Superior temporal gyrus (tissue), 1 donor: ENCODE results near the gene PLEKHM3.
A peak's percentile ranks its signal among the peaks of the same experiment; 100 is the strongest.

Source experiments
- DNase-seq: peaks from one replicate; pipeline ENCODE4 v3.0.0-alpha.2; 2016; ENCODE audit errors: extremely low spot score

The PLEKHM3 gene

DNA sequence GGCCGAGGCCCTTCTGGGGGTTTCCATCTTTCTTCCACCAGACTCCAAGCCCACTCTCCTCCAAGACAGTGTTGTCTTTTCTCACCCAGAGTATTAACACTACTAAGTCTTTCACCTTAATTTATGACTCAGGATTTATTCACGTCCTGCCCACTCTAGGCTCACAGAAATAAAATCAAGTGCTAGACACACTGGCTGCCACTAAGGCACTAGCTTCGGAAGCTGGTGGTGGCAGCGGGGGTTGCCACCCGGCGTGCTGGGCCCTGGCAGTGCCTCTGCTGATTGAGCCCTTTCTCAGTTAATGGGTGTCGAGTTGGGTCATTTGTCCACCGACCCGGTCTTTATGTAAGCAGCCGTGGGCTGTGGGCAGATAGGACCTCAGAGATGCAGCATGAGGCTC lies 162.0 kb downstream of the PLEKHM3 start:
- DNase-seq: no peak

DNA sequence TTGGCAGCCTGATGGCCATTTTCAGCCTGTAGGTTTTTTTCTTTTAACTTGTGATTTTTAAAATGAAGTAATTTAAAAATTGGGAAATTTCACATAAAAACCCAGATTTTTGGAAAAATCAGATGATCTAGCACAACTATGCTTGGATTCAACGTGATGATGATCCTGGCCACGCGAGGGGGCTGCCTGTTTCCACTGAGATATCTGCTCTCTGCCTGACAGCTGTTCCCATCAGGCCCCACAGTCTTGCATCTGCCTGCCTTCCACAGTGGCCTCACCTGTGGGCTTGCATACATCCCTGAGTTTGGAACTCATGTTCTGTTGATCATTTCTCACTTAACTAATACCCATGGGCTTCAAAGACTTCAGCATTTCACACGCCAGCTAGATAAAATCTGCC lies 163.5 kb downstream of the PLEKHM3 start:
- no peak for DNase-seq

DNA sequence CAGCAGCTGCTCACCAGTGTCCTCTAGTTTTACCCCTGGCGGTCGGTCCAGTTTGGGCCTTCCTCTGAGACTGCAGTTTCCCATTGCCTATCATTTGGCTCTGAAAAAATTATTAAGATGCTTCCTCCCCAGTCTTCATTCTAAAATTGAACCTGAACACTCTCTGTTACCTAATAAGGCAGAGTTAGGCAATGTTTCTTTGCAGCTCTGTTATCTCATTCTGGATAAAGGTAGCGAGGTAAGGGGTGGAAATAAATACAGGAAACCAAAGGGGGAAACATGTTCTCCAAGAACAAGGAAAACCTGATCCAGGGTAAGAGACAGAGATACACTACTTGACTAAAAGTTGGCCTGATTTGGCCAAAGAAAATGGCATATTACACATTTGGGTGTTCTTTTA lies 164.6 kb downstream of the PLEKHM3 start:
- no peak for DNase-seq

DNA sequence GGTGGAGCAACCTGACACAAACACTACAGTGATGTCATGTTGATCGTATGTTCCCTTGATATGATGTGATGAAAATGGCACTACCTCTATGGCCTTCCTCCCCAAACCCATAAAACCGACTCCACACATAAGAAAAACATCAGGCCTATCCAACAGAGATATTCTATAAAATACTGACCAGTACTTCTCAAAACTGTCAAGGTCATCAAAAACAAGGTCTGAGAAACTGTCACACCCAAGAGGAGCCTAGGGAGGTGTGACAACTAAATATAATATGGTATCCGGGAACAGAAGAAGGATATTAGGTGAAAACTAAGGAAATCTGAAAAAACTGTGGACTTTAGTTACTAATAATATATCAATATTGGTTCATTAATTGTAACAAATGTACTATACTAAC lies 169.7 kb downstream of the PLEKHM3 start:
- no peak for DNase-seq

DNA sequence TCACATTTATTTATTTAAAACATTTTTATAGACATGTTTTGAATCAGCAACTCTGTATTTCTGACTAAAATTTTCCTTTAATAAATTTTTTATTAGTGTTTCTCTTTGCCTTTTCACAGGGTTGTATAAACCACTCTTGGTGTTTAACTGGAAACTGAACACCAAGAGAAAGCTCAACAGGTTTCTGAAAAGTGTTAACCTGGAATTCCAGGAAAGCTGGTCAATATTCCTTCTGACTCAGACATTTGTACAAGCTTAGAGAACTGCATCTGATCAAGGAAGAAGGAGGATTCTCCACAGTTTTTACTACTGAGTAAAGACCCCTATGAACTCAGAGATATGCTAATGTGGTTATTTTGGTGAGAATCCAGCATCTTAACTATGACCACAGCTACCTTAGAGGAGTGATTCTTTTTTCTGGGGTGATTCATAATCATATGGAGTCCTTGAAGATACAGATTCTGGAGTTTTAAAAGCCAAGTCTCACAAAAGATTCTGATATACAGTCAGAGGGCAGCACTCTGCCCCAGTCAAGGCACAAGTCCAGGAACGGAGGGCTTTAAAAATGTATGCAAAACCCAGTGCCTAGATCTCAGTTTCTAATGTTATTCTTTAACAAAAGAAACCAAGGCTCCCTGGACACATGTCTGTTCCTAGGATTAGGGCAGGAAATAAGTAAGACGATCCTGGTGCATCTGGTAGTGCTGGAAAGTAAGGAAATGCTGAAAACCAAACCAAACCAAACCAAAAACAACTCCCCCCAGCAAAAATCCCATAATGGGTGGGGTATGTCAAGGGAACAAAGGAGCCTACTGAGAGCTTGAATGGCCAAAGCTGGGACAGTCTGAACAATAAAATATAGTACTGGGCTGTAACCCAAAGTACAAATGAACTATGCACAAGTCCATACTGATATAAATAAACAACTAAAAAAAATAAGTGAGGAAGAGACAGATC lies 170.6 kb downstream of the PLEKHM3 start:
- DNase-seq: peak; percentile 62

DNA sequence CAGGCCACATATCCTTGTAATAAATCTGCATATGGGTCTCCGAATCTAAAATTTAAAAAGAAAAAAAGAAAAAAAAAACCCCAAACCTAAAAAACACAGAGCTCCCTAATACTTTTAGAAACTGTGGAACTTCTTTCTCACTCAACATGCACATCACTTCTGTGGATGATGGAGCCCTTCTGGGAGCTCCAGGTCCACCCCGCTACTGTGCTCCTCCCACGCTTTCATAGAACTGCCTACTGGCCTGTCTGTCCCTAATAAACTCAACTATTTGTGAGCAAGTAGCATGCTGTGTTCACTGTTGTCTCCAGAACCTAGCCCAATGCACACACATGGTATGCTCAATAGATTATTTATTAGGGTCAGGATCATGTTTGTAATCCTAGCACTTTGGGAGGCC lies 172.5 kb downstream of the PLEKHM3 start:
- DNase-seq: no peak

DNA sequence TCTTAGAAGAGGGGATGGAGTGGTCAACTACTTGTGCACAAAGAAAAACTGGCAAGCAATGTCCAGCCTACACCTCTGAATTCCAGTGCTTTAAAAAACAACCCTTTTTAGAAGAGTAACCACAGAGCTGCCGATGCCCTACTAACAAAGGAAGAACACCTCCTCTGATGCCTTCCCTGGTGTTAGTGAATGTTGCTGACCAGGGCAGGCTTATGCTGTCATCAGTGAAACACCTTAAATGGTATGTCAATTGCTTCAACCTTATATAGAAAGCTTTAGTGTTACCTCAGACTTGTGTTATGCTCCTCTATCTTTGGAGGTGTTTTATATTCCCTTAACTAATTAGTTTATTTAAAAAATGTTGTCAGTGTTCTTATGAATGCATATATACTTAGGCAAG lies 175.9 kb downstream of the PLEKHM3 start:
- no peak for DNase-seq

DNA sequence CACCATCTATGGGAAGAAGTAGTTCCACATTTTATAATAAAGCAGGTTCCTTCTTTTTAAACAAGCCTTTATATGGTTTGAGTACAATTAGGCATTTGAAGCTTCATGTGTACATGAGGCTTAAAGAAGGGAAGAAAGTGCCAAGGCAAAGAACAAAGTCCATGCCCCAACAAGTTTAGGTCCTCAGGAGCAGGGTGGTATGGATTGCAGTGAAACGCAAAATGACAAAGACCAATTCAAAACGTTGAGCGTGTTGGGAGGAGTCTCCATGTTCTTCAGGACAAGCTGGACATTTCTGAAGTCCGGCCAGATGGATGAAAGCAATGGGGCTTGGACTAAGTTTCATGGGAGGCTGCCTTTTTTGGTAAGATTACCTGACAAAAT lies 176.8 kb downstream of the PLEKHM3 start:
- no peak for DNase-seq

DNA sequence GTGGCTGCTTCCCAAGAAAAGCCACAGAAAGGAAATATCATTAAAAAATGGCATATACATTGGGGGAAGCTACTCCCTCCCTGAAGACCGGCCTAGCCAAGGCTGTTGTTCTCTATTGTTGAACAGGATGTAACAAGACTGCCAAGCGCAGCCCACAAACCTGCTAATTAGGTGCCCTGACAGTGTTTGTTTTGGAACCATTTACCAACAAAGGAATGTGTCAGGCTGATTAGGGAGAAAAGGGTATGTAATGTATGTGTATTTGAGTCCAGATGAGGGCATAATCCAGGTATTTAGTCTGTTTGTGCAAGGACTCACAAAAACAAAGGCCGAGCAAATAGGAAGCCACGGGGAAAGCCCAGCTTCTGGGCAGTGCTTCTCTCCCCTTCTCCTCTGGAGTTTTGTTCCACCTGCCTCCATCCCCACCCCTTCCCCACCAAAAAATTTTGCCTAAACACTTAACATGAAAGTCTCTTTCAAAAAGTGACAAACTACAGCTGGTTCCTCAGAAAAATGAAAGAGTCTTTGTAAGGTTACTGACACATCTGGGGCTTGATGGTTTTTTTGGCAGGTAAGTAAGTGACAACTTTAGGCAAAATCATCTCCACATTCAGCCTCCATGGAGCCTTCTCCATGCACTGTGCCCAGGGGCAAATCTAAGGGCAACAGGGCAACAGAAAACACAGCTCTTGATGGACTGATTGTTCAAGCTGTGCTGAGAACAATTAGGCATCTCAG lies 177.4 kb downstream of the PLEKHM3 start:
- DNase-seq: no peak

DNA sequence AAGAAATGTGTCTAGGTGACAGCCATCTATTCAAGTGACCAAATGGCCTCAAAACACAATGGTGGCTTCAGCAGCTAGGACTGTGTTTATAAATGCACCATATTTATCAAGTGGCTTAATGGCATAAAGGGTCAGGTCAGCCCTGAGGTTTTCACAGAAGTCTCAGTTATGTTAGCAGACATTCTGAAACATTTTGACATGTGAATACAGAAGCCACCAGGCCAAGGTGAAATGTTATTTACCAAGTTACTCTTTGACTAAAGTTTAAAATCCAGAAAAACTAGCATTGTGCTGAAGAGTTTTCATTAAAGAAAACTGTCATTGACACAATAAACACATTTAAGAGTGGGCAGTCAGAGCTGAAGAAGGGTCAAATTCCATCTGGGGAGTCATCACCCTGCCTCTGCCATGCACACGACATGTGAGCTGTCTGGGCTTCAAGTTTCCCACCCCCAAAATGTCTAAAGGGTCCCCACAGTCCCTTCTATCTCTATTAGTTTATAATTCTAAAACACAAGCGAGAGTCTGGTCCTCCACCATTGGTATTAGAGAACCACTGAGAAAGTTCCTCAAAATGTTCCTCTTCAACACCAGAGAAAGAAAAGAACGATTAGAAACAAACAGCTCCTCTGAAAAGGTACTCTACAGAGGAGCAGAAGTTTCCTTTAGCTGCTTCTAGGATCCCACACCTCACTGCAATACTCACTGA lies 178.1 kb downstream of the PLEKHM3 start:
- DNase-seq: no peak

DNA sequence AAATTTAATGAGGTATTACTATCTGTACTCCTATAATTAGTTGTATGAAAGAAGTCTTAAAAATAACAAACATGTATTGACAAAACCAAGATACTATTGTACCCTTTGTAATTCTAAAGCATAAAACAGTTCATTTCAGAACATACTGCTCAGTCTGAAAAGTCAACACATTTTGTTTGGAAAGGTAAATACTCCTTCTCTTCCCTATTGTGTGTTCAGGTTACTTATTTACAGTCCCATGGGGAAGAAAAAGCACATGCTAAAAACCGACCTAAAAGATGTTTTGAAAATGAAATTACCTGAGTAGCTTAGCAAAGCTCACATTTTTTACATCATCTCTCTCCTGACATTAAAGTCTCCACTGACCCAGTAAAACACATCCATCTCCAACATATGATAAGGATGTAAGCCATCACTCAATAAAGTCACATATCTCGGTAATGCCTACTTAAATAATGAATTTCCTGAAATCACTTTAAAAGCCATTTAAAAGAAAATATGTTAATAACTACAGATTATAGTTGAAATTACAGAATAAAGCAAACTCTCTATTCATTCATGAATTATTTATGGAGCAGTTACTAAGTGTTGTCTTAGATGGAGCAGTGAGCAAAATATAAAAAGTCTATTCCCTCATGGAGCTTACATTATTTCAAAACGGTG lies 180.0 kb downstream of the PLEKHM3 start:
- no peak for DNase-seq

DNA sequence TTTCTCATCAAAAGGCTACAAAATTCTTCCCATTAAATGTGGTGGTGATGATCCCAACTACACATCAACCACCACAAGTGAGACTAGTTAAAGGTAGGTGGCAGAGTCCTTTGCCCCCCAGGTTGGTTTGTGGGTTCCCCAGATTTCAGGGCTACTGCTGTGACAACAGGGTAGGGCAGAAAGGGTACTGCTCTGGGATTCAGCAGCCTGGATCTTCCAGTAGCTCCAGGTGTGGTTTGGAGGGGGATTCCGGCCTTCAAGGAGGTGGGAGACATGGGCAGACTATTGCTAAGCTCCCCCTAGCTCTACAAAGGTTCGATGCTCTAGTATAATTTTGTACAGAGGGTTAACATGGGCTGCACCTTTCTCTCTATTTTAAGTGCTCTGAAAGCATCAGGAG lies 180.7 kb downstream of the PLEKHM3 start:
- DNase-seq: no peak

DNA sequence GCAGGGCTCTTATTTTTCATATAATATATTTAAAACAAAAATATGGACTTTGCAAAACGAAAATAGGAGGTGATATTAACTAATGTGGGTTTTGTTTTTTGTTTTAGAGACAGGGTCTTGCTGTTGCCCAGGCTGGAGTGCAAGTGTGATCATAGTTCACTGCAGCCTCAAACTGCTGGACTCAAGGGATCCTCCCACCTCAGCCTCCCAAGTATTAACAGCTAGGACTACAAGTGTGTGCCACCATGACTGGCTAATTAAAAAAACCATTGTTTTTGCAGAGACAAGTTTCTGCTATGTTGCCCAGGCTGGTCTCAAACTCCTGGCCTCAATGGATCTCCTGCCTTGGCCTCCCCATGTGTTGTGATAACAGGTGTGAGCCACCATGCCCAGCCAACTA lies 185.2 kb downstream of the PLEKHM3 start:
- DNase-seq: no peak

DNA sequence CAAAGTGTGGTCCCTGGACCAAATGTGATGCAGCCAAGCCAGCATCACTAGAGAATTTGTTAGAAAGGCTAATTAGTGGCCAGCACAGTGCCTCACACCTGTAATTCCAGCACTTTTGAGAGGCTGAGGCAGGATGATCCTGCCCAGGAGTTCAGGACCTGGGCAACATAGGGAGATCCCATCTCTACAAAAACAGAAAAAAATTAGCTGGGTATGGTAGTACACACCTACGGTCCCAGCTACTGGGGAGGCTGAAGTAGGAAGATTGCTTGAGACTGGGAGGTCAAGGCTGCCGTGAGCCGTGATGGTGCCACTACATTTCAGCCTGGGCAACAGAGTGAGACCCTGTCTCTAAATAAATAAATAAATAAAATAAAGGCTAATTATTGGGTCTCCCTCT lies 185.8 kb downstream of the PLEKHM3 start:
- no peak for DNase-seq

DNA sequence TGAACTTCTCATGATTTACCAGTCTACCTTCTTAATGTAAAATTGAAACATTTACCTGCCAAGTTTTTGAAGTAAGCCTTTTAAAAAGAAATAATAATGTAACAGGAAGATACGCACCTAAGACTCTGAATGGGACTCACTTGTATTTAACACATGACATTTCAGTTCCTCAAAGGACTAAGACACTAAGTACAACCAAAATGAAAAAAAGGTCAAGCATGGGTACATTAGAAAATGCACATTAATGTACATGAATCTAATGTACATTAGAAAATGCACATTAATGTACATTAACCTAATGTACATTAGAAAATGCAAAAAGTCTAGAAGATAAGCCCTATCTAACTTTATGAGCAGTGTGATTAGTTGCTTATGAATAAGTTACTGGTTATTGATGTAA lies 186.3 kb downstream of the PLEKHM3 start:
- DNase-seq: no peak

DNA sequence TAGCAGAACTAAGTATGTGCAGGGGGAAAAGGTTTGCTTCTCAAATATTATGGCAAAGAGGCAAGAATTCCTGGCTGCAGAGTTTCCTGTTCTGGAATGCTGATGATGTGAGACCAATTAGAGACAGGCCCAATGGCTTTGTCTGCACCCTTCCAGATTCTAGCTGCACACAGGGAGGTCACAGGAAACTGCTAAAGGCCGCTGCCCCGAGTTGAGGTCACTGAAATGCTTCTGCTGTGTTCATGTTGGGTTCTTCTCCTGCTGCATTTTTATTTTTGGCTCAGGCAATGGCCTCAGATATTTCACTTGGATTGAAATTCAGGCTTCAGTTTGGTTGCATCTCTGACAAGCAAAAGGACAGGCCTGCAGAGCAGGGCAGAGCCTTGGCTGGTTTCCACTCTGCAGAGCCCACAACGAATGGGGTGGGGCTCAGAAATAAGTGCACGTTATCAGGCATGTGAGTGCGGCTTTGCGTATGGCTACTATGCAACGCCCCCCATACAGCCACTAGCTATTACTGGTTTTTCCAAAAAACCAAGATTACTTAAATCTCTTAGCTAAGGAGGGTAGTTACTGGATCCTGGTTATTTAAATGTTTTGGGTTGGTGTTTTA lies 188.7 kb downstream of the PLEKHM3 start:
- peak; percentile 53 for DNase-seq

DNA sequence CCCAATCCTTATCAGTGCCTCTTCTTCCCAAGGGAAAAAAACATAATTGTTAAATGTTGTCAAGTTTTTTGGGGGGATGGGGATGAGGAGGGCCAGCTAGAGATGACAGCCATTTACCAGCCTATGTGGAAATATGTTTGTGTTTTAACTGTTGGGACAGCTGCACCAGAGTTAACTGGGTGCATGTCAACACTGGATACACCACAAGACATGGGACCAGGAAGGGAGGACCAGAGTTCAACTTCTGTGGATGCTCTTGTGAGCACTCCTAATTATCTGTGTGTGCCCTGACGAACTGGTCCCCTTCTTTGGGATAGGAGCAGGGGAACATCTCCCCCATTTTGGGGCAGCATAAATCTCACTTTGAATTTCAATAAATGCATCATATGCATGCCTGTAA lies 189.5 kb downstream of the PLEKHM3 start:
- no peak for DNase-seq

DNA sequence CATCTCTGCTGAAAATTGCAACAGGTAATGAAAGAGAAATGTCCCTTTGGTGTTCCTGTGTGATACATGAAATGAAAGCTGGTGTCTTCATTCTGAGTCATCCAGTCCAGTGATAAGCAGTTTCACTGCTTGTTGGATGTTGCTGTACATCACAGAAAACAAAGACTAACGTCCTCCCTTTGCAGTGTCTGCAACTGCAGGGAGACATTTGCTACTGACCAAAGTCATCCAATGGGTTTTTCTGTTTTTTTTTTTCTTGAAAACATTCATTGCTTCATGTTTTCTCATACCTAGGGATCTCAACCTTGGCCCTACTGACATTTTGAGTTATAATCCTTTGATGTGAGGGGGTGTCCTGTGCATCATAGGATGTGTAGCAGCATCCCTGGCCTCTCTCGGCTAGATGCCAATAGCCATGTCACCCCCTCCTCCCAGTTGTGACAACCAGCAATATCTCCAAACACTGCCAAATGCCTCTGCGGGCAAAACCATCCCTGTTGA lies 192.0 kb downstream of the PLEKHM3 start:
- DNase-seq: no peak

DNA sequence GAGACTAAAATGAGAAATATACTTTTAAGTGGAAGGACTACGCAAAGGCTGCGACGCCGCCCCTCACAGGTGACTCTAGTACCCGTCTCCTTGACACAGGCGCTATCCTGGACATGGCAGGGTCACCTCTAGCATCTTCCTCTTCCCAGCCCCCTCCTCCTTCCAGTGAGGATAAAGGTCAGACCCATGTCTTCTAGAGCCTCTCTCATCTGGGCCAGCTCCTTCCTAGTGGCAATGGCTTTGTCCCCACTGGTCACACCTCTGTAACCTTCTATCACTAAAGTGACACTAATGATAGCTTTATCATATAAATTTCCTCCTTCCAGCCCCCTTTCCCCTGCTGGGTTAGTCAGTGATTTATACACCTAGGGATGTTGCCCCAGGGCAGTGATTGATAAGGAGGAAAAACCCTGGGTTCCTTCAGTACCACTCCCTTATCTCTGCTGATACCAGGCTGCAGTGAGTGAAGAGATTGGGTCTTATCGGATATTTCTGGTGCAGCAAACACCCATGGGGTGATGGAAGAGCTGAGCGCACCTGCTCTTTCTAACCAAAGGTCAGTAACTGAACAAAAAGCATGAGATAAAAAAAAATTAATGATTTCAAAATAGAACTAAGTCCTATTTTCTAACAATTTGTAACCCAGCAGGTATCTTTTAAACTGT lies 193.6 kb downstream of the PLEKHM3 start:
- DNase-seq: no peak

DNA sequence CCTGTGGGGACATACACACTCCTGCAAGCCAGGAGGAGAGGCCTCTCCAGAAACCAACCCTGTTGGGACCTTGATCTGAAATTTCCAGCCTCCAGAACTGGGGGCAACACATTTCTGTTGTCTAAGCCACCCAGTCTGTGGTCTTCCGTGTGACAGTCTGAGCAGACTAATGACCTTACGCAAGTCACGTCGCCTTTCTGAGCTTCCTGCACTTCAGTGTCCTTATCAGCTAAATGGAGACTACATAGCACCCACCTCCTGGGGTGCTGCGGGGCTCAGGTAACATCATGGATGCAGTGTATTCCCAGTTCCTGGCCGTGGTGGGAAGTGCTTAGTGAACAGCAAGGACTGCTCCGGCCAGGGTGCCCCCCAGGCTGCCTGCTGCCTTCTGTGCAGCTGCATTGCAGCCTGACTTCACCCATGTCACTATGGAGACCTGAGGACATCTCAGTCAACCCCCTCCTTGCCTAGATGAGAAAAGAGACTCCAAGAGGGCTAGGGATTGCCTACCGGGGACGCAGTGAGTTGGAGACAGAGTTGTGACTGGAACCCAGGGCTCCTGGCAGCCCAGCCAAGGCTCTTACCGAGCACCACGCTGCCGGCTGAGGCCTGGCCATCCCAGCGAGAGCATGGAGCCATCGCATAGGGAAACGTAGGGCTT lies 194.4 kb downstream of the PLEKHM3 start:
- no peak for DNase-seq
